ENCODE results near the gene METTL26.

The METTL26 gene

GRCh38 chr16:636206-637080 lies at the start of gene METTL26:
METTL26 (minus strand) TSS chr16:636305; CDS start chr16:636290, 15 bp downstream.
- H3K27ac ChIP-seq: peak within 1 kb of the TSS; percentile 86
- TF ChIP-seq, protein P1, sequence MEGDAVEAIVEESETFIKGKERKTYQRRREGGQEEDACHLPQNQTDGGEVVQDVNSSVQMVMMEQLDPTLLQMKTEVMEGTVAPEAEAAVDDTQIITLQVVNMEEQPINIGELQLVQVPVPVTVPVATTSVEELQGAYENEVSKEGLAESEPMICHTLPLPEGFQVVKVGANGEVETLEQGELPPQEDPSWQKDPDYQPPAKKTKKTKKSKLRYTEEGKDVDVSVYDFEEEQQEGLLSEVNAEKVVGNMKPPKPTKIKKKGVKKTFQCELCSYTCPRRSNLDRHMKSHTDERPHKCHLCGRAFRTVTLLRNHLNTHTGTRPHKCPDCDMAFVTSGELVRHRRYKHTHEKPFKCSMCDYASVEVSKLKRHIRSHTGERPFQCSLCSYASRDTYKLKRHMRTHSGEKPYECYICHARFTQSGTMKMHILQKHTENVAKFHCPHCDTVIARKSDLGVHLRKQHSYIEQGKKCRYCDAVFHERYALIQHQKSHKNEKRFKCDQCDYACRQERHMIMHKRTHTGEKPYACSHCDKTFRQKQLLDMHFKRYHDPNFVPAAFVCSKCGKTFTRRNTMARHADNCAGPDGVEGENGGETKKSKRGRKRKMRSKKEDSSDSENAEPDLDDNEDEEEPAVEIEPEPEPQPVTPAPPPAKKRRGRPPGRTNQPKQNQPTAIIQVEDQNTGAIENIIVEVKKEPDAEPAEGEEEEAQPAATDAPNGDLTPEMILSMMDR (conservative IDR thresholded peaks at IDR 0.05): no peak

DNA sequence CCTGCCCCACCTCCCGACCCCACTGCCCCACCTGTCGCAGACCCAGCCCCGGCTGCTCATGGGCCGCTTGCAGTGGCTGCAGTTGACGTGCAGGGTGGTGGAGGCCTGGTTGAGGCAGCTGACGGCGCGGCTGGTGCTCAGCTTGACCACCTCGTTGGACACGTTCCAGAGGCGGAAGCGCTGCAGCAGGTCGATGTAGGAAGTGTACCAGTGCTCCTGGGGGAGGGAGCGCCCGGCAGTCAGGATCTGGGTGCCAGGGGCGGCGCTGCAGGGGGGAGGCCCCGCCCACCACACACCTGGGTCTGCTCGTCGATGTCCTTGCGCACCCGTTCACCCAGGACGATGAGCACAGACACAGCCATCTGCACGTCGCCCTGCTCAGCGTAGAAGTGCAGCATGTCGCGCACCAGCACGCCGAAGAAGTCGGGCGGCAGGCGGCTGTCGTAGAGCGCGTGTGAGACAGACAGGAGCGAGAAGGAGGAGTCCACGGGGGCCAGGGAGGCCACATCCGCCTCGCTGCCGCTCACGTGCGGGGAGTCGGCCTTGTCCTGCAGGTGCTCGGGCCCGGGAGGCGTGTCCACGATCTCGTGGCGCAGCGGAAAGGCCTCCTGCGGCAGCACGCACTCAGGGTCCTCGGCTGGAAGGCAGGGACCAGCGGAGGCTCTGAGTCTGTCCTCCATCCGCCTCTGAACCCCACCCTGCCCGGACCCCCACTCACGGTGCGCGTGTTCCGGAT lies 49.0 kb upstream of the METTL26 start:
- TF ChIP-seq, protein P1 (conservative IDR thresholded peaks at IDR 0.05): no peak
- peak overlapping the region; percentile 91 for H3K27ac ChIP-seq

- TF ChIP-seq, protein P1 (conservative IDR thresholded peaks at IDR 0.05): no peak
- H3K27ac ChIP-seq: peak within 1 kb of the TSS; percentile 91
Observed at GRCh38 chr16:684071-684794, 48.1 kb upstream of the METTL26 start, which contains the start of gene JMJD8. JMJD8 (minus strand) TSS chr16:684334; CDS start chr16:684319, 15 bp downstream.

GRCh38 chr16:683396-684070 lies 47.4 kb upstream of the METTL26 start:
- TF ChIP-seq, protein P1 (conservative IDR thresholded peaks at IDR 0.05): no peak
- peak overlapping the region; percentile 91 for H3K27ac ChIP-seq

GRCh38 chr16:682493-683395 lies 46.6 kb upstream of the METTL26 start:
- TF ChIP-seq, protein P1 (conservative IDR thresholded peaks at IDR 0.05): no peak
- peak overlapping the region; percentile 91 for H3K27ac ChIP-seq

GRCh38 chr16:681746-682427 lies 45.8 kb upstream of the METTL26 start:
- peak overlapping the region; percentile 91 for H3K27ac ChIP-seq
- TF ChIP-seq, protein P1 (conservative IDR thresholded peaks at IDR 0.05): no peak
